Measurements from ENCODE around the gene STK32A.
A peak's percentile ranks its signal among the peaks of the same experiment; 100 is the strongest.

STK32A gene

GRCh38 chr5:147267082-147267832 lies 32.4 kb downstream of the STK32A start:
- DNase-seq = no peak

GRCh38 chr5:147276497-147276896 lies 41.7 kb downstream of the STK32A start:
- DNase-seq = no peak

- no peak for DNase-seq
Observed at GRCh38 chr5:147286296-147286695, 51.5 kb downstream of the STK32A start.

- DNase-seq = no peak
Observed at GRCh38 chr5:147287110-147287509, 52.3 kb downstream of the STK32A start.

- peak; percentile 85 for DNase-seq
Observed at GRCh38 chr5:147290261-147290660, 55.4 kb downstream of the STK32A start.

- no peak for DNase-seq
Observed at GRCh38 chr5:147303251-147303650, 68.4 kb downstream of the STK32A start.

GRCh38 chr5:147303976-147304375 lies 69.2 kb downstream of the STK32A start:
- no peak for DNase-seq

GRCh38 chr5:147305147-147305546 lies 70.3 kb downstream of the STK32A start:
- DNase-seq = no peak

- DNase-seq = no peak
Observed at GRCh38 chr5:147306351-147306750, 71.5 kb downstream of the STK32A start.

GRCh38 chr5:147307170-147307569 lies 72.3 kb downstream of the STK32A start:
- DNase-seq = no peak

GRCh38 chr5:147309621-147310020 lies 74.8 kb downstream of the STK32A start:
- no peak for DNase-seq

GRCh38 chr5:147310059-147310704 lies 75.4 kb downstream of the STK32A start:
- peak; percentile 94 for DNase-seq

GRCh38 chr5:147317978-147318684 lies 83.3 kb downstream of the STK32A start:
- DNase-seq = no peak

GRCh38 chr5:147321569-147321968 lies 86.7 kb downstream of the STK32A start:
- peak; percentile 60 for DNase-seq

- no peak for DNase-seq
Observed at GRCh38 chr5:147327421-147327820, 92.6 kb downstream of the STK32A start.

- no peak for DNase-seq
Observed at GRCh38 chr5:147327905-147328304, 93.1 kb downstream of the STK32A start.

GRCh38 chr5:147332658-147333057 lies 97.8 kb downstream of the STK32A start:
- peak; percentile 89 for DNase-seq

GRCh38 chr5:147336876-147337275 lies 102.0 kb downstream of the STK32A start:
- no peak for DNase-seq

GRCh38 chr5:147339313-147339712 lies 104.5 kb downstream of the STK32A start:
- no peak for DNase-seq

- no peak for DNase-seq
Observed at GRCh38 chr5:147340941-147341340, 106.1 kb downstream of the STK32A start.

GRCh38 chr5:147341345-147341744 lies 106.5 kb downstream of the STK32A start:
- DNase-seq = no peak

- DNase-seq = no peak
Observed at GRCh38 chr5:147344861-147345260, 110.0 kb downstream of the STK32A start.

- no peak for DNase-seq
Observed at GRCh38 chr5:147346006-147346561, 111.3 kb downstream of the STK32A start.

GRCh38 chr5:147348046-147348445 lies 113.2 kb downstream of the STK32A start:
- no peak for DNase-seq
